Measurements from ENCODE around the gene HECW1. TPM values are rescaled to one million over a fixed set of nuclear protein-coding genes. Genes with fewer than 3 reads are reported as not detected.

HECW1 gene
- polyA plus RNA-seq, 12 donors = 0.15 to 2.8 (median 0.25) TPM; not detected in 2

GRCh38 chr7:43612599-43613589 is 500.4 kb downstream of the HECW1 start:
- peak; percentile 75 for DNase-seq

Other genes with a start within 250 kb of the HECW1 start
- 1 to 10 TPM in 10 of 12 donors, not detected in 2; 1.1 to 2.8 (median 1.7) TPM for gene C7orf25, start 200.6 kb upstream of the HECW1 start, polyA plus RNA-seq (ENCODE audit: insufficient read length in 12 of 12)
- 100 to 1,000 TPM in 9 of 12 donors, 10 to 100 TPM in 2, not detected in 1; 44.8 to 165 (median 136) TPM for gene PSMA2, start 180.5 kb upstream of the HECW1 start, polyA plus RNA-seq (ENCODE audit: insufficient read length in 12 of 12)
- gene MRPL32, start 180.3 kb upstream of the HECW1 start, polyA plus RNA-seq (ENCODE audit: insufficient read length in 12 of 12) = 10 to 100 TPM in 11 of 12 donors, not detected in 1; 37.2 to 62.7 (median 52.1) TPM

Measured in muscle of arm (tissue), 12 donors.